ENCODE data around the gene PRPF39.

GRCh38 chr14:45078323-45078722, 5.6 kb upstream of the PRPF39 start:
- TF ChIP-seq CTCF (IDR thresholded peaks at IDR 0.05) (no peak), EZH2 (IDR thresholded peaks at IDR 0.05) (no peak)
